GM19193 (cell line): ENCODE measurements around the gene SLC25A19.

ENCODE experiments used
- POLR2A ChIP-seq: IDR thresholded peaks from 4 replicates; pipeline ENCODE4 v1.6.1; 2011; ENCODE audit not compliant: insufficient read depth, insufficient read length; ENCODE audit errors: extremely low read depth

The SLC25A19 gene

DNA sequence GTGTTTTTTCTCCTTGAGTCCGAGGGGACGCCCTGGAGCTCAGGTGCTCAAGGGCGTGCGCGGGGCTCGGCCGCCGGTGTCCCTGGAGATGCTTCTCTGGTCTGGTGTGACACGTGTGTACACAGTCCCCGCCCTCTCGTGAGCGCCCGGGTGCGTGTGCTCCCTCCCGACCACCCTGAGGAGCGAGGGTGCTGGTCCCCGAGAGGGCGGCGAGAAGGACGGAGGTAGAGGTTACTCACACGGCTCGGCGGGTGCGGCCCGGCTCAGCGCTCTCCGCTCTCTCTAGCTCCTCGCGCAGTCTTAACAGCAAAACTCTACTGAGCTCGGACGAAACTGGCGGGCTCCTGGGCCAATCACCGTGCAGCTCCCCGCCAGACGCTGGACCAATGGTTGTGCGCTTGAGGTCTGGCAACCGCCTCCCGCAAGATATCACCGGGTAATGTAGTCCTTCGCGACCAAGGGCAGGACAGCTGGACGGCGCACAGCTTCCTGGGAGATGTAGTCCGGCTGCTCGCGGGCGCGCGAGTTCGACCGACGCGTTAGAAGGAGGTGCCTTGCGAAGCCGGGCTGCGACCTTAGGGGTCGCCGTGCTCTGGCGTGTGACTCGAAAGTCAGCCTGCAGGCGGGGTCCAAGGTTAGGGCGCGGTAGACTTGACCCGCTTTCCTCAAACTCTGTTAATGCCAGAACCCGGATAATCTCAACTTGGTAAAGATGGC lies at the start of gene SLC25A19:
SLC25A19 (minus strand) TSS at position 319 of the 717 bp plus-strand sequence. CDS start 2,669 bp downstream, outside the sequence.
- TF ChIP-seq POLR2A, result peak; percentile 94

DNA sequence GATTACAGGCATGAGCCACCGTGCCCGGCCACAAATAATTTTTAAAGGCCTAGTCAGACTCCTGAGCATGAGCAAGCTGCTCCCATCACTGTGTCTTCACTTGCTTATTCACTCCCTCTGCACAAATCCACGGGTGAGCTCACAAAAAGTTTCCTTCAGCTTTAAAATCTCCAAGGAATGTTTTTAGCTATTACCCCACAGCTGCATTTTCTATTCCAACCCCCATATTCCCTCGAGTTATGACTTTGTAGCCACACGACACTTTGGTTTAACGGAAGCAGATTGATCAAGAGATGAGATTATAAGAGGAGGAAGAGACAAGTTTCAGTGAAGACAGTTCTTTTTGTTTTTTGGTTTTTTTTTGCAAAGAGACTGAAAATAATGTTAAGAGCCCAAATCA lies 49.1 kb upstream of the SLC25A19 start:
- TF ChIP-seq POLR2A, result no peak

DNA sequence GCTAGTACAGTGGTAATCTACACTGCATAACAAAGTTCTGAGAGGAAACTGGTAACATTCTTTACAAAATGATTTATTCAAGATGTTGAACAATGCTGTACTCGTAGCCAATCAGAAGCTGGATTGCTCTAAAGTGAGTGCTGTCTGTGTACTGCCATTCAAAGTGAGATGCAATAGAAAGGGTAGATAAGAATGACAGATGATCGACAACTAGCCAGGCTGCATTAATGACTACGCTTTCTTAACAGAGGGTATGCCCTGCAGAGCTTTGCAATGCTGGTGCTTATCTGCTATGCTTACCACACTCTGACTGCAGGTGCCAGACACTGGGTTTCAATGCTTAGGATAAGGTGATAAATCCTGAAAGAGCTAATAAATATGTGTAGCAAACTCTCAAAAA lies 46.1 kb upstream of the SLC25A19 start:
- TF ChIP-seq POLR2A, result no peak

DNA sequence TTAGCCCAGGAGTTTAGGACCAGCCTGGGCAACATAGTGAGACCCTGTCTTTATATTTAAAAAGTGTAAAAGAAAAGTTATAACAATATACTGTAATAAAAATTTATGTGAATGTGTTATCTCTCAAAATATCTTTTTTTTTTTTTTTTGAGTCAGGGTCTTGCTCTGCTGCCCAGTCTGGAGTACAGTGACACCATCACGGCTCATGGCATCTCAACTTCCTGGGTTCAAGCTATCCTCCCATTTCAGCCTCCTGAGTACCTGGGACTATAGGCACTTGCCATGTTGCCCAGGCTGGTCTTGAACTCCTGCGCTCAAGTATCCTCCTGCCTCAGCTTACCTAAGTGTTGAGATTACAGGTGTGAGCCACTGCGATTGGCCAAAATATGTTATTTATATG lies 45.5 kb upstream of the SLC25A19 start:
- TF ChIP-seq POLR2A, result no peak

DNA sequence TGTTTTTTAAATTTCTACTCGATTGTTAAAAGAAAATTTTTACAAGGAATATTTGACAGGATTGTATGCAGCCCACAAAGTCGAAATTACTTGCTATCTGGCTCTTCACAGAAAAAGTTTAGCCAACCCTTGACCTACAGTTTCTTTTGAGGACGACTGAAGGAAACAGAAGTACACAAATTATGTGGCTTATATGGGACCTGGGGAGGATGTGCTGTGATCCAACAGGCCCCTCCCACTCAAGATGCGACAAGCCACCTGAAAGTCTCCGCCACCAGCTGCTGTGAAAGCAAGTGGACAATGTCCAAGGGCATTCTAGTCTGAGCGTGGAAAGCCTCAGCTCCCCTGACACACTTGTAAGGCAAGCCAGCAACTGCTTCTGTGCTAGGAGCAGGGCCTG lies 42.4 kb upstream of the SLC25A19 start:
- TF ChIP-seq POLR2A, result no peak

DNA sequence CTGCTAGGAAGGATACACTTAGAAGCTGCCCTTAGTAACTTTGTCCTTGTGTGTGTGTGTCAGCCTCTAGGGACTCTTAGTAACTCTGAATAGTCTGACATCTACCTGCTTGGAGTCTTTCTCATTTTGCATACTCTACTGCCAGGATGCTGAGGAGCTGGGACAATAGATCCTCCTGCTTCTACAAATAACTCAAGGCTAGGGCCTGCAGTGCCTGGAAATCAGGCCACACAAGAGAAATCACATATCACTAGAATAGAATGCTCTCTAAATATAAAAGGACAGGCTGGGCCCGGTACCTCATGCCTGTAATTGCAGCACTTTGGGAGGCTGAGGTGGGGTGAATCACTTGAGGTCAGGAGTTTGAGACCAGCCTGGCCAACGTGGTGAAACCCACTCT lies 38.5 kb upstream of the SLC25A19 start:
- TF ChIP-seq POLR2A, result no peak

DNA sequence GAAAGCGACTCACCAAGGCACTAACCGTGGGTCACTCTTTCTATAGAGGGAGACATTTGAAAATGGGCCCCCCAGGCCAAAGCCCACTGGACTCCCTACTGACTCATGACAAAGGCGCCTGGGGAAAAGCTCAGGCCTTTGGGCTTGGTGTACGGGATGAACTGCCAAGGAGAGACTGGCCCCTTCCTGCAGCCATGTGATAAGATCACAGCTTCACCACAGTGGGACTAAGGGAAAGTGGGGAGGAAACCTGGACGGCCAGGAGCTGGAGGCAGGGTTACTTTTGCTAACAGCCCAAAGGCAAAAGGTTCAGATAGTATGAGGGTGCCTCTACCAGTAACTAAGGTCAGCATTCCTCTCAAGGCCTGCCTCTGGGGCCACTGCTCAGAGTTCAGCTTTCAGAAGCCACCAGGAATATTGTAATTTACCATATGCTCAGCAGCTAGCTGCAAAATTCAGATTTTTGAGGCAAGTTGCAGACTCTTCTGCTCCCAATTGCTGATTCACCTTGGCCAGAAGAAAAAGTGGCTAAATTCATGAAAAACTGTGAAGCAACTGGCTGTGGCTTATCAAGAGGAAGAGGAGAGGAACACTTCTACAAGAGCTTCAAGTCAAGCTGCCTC lies 37.1 kb upstream of the SLC25A19 start:
- TF ChIP-seq POLR2A, result no peak

DNA sequence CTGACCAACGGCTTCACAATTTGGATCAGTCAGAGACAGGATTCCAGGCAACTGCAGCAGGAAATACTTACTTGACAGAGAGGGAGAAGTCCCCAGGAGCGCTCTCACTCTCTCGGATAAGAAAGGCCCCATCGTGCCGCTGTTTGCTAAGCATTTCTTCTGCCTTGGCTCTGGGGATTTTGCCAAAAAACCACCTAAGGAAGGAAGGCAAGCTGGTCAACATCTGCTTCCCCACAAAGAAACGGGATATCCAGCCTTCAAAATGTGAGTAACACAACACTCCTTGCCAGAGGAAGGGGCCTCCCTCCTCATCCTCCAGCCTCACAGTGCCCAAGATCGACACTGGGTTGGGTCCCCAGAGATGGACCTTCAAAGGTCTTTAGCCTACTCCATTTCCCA lies 36.6 kb upstream of the SLC25A19 start:
- TF ChIP-seq POLR2A, result no peak

DNA sequence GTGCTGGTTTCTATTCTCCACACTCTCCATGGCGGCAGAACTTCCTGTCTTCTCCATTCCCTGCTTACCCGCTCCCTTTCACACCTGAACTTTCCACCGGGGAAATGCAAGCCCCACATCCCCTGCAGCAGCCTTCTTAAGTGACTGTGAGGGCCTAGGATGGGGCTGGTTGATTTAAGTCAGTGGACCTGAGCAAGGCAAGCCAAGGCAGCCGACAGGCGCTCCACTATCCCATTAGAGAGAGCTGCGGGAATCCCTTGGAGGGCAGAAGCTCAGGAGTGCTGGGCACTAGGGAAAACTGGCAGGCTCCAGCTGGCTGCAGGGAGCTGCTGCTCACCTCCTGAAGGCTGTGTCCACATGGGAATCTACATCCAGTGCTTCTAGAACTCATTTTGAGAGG lies 36.1 kb upstream of the SLC25A19 start:
- TF ChIP-seq POLR2A, result no peak

DNA sequence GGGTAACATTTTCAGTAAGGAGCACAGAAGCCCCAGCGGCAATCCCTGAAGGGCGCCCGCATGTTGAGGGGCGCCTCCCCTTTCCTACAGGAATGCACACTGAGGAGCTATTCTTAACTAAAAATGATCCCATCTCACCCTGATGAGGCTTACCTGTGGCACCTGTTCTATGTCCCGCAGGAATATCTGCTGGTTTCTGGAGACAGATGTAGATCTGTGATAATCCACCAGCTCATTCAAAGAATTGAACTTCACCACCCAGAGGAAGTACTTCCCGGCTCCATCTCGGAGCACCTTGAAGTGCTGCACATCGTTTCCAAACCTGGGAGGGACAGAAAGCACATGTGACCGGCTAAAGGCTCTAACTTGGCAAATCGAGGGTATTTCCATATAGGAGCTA lies 32.3 kb upstream of the SLC25A19 start:
- TF ChIP-seq POLR2A, result no peak

DNA sequence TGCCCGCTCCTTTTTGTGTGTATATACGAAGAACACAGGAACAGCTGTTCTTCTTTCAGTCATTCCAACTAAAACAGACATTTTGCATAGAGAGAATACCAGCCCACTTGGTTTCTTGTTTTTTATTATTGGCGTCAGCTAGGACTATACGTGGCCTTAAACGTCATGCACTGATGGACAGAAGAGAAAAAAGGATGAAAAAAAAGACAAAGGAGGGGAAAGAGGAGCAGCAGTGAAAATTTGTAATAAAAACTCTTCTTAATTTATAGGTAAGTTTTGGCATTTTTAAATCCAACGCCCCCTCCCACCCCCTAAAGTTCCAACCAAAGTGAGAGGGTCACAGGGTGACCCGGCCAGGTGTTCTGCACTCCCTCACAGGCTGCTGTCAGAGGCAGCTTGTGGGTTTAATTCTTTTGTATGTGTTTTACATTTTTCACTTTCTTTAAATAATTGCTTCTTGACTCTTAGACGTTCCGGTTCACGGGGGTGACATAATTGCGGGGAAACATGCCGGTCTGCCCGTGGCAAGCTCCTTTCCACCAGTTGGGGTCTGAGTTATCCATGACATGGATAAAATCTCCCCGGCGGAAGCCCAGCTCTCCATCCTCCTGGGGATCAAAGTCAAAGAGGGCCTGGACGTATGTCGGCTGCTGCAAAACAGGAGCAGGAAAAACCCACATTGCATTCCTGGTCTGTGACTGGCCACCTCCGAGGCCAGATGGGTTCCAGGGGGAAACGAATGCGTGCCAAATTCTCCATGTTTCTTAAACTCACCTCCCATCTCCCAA lies 30.9 kb upstream of the SLC25A19 start:
- peak; percentile 32 for TF ChIP-seq POLR2A

DNA sequence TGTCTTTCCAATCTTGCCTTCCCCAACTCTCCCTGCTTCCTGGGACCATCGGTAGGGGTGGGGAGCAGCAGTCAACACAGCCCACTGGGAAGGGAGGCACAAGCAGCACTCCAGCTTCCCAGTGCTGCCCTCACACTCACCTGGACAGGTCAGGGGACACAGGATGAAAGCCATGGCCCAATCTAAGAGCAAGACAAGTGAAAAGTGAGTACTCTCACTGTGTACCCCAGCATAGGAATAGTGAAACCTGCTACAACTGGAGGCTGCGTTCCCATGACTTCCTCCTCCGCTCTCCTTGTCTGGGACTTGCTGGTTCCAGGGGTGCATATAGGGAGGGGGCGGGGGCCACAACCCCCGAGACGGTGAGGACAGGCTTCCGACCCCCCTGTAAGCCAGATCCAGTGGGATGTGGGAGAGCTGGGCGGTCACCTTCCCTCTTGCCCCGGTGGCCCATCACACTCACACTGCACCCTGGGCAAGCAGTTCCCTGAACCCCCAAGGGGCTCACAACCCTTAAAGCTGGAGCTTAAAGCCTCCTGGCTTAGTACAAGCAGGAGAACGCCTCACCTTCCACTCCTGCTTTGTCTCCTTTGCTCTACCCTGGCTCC lies 29.5 kb upstream of the SLC25A19 start:
- TF ChIP-seq POLR2A, result no peak

DNA sequence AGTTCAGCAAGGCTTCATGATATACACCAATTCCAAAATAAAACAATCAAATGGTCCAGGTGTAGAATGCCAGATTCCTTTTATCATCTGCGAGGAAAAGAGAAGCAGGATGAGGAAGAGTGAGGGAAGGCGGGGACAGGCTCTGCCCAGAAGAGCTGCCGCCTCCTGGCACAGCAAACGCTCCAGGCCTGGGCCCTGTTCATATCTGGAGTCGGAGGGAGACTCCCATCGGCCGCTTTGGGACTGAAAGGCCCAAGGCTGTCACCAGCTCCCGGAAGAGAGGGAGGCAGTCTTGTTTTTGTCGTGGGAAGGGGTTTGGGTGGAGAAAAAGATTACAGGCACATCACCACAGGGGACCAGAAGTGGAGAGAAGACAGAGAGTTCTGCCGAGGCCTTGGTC lies 29.0 kb upstream of the SLC25A19 start:
- no peak for TF ChIP-seq POLR2A

DNA sequence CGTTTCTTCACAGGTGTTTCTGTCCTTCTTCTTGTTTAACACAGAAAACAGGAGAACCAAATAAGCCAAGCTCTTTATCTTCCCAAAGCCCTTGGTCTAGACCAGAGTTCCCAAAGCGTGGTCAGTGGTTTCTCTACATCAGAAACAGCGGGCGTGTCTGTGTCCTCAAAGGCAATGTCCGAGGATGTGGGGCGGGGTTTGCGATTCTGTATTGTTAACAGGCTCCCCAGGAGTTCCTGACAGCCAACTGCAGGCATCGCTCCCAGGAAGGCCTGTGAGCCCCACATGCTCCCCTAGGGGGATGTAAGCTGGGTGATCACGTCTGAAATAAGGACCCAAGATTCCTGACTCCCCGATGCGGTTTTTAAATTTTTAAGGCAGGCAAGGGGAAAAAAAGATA lies 28.4 kb upstream of the SLC25A19 start:
- TF ChIP-seq POLR2A, result no peak

DNA sequence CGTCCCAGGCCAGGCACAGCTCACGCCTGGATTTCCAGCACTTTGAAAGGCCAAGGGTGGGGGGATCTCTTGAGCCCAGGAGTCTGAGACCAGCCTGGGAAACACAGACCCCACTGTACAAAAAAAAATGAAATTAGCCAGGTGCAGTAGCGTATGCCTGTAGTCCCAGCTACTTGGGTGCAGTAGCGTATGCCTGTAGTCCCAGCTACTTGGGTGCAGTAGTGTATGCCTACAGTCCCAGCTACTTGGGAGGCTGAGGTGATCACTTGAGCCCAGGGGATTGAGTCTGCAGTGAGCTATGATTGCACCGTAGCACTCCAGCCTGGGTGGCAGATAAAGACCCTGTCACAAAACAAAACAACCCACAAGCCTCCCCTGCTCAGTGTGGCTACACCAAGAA lies 27.0 kb upstream of the SLC25A19 start:
- TF ChIP-seq POLR2A, result no peak
